ENCODE measurements around the gene ULK4. TPM values are rescaled to one million over a fixed set of nuclear protein-coding genes. Genes with fewer than 3 reads are reported as not detected.
A peak's percentile ranks its signal among the peaks of the same experiment; 100 is the strongest.
"Not testable (repeated sequence)": the region's sequence is repeated elsewhere in the genome, so short reads cannot be mapped to it uniquely, and the experiment has no call there.

ULK4 gene
- total RNA-seq, 2 donors from 2014 or later, result 11.1 to 17.9 TPM

DNA sequence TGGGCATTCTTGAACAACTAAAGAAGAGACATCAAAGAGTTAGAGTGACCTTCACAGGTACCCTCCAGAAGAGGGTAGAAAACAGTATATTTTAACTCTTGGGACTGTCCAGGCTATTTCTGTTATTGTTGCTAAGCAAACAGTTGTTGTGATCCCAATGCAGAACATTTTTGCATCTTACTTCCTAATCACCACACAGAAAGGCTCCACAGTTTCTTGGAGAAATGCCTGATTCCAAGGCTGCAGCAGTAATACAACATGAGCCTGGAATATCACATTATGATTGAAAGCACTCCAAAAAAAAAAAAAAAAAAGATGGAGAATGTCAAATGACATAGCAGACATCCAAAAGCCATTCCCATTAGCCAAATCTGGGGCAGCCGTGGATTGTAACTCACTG lies 567.0 kb downstream of the ULK4 start:
- H3K4me3 ChIP-seq (ENCODE audit: low read length), result no peak overlapping the region
- 100% methylated on average over 1 of the region's 1 CpG; no CpG with 5 or more reads in 1 of the 2 experiments for WGBS, 2 experiments (ENCODE audit: insufficient coverage in 1 of 2, insufficient read length in 1 of 2)
- H3K9me3 ChIP-seq (ENCODE audit: control insufficient read depth, low read length), result no peaks in the 10 kb centered on the region
- no peak overlapping the region for H3K27ac ChIP-seq (ENCODE audit: low read depth, low read length)
- H3K4me3 Mint-ChIP-seq, result no peak overlapping the region
- peaks cover 10% of the 10 kb centered on the region for H3K4me1 Mint-ChIP-seq
- H3K36me3 ChIP-seq (ENCODE audit: control insufficient read depth, insufficient read depth, low read length), result no peaks in the 10 kb centered on the region
- H3K9me3 Mint-ChIP-seq, result no peaks in the 10 kb centered on the region
- H3K27me3 Mint-ChIP-seq (ENCODE audit: insufficient read depth), result no peaks in the 10 kb centered on the region
- H3K4me1 ChIP-seq (ENCODE audit: control insufficient read depth, insufficient read depth, low read length), result peaks cover 4% of the 10 kb centered on the region
- H3K9ac ChIP-seq (ENCODE audit: extremely low read depth, low read length, poor library complexity, severe bottlenecking), result no peak overlapping the region
- H3K36me3 Mint-ChIP-seq (ENCODE audit: low read depth), result no peaks in the 10 kb centered on the region
- TF ChIP-seq, protein P1, sequence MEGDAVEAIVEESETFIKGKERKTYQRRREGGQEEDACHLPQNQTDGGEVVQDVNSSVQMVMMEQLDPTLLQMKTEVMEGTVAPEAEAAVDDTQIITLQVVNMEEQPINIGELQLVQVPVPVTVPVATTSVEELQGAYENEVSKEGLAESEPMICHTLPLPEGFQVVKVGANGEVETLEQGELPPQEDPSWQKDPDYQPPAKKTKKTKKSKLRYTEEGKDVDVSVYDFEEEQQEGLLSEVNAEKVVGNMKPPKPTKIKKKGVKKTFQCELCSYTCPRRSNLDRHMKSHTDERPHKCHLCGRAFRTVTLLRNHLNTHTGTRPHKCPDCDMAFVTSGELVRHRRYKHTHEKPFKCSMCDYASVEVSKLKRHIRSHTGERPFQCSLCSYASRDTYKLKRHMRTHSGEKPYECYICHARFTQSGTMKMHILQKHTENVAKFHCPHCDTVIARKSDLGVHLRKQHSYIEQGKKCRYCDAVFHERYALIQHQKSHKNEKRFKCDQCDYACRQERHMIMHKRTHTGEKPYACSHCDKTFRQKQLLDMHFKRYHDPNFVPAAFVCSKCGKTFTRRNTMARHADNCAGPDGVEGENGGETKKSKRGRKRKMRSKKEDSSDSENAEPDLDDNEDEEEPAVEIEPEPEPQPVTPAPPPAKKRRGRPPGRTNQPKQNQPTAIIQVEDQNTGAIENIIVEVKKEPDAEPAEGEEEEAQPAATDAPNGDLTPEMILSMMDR (conservative IDR thresholded peaks at IDR 0.05), result no peak
- H3K27ac Mint-ChIP-seq, result no peak overlapping the region
- H3K27me3 ChIP-seq (ENCODE audit: control insufficient read depth, insufficient read depth, low read length, poor library complexity, severe bottlenecking), result no peaks in the 10 kb centered on the region
- DNase-seq, result no peak

DNA sequence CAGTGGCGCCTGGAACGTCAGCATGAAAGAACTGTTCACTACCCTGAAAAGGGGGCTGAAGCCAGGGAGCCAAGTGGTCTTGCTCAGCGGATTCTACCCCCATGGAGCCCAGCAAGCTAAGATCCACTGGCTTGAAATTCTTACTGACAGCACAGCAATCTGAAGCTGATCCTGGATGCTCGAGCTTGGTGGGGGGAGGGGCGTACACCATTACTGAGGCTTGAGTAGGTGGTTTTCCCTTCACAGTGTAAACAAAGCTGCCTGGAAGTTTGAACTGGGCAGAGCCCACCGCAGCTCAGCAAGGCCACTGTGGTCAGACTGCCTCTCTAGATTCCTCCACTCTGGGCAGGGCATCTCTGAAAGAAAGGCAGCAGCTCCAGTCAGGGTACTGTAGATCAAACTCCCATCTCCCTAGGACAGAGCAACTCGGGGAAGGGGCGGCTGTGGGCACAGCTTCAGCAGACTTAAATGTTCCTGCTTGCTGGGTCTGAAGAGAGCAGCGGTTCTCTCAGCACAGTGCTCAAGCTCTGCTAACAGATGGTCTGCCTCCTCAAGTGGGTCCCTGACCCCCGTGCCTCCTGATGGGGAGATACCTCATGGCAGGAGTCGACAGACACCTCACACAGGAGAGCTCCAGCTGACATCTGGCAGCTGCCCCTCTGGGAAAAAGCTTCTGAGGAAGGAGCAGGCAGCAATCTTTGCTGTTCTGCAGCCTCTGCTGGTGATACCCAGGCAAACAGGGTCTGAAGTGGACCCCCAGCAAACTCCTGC lies 591.0 kb downstream of the ULK4 start:
- H3K27me3 ChIP-seq (ENCODE audit: control insufficient read depth, insufficient read depth, low read length, poor library complexity, severe bottlenecking); H3K36me3 ChIP-seq (ENCODE audit: control insufficient read depth, insufficient read depth, low read length); H3K9me3 ChIP-seq (ENCODE audit: control insufficient read depth, low read length); H3K9ac ChIP-seq (ENCODE audit: extremely low read depth, low read length, poor library complexity, severe bottlenecking); H3K27ac ChIP-seq (ENCODE audit: low read depth, low read length); H3K36me3 Mint-ChIP-seq (ENCODE audit: low read depth); H3K4me3 ChIP-seq (ENCODE audit: low read length); H3K27me3 Mint-ChIP-seq (ENCODE audit: insufficient read depth); H3K4me3 Mint-ChIP-seq: not testable (repeated sequence)
- Mint-ChIP-seq H3K27ac (peak overlapping the region; percentile 54), H3K9me3 (peaks cover 11% of the 10 kb centered on the region), H3K4me1 (peaks cover 27% of the 10 kb centered on the region)
- 64 to 75% methylated on average over 5 to 11 of the region's 11 CpGs for WGBS, 2 experiments (ENCODE audit: insufficient coverage in 1 of 2, insufficient read length in 1 of 2)
- DNase-seq, result peak; percentile 67
- H3K4me1 ChIP-seq (ENCODE audit: control insufficient read depth, insufficient read depth, low read length), result peaks cover 14% of the 10 kb centered on the region

DNA sequence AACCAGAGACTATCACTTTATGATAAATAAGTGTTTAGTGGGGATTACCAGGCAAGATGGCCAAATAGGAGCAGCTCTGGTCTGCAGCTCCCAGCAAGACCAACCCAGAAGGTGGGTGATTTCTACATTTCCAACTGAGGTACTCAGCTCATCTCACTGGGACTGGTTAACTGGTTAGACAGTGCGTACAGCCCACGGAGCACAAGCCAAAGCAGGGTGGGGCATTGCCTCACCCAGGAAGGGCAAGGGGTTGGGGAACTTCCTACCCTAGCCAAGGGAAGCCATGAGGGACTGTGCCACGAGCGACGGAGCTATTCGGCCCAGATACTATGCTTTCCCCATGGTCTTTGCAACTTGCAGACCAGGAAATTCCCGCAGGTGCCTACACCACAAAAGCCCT lies 591.6 kb downstream of the ULK4 start:
- Histone ChIP-seq H3K9ac (ENCODE audit: extremely low read depth, low read length, poor library complexity, severe bottlenecking) (no peak overlapping the region), H3K4me1 (ENCODE audit: control insufficient read depth, insufficient read depth, low read length) (peaks cover 18% of the 10 kb centered on the region), H3K4me3 (ENCODE audit: low read length) (no peak overlapping the region), H3K9me3 (ENCODE audit: control insufficient read depth, low read length) (no peaks in the 10 kb centered on the region), H3K27me3 (ENCODE audit: control insufficient read depth, insufficient read depth, low read length, poor library complexity, severe bottlenecking) (no peaks in the 10 kb centered on the region), H3K36me3 (ENCODE audit: control insufficient read depth, insufficient read depth, low read length) (no peaks in the 10 kb centered on the region), H3K27ac (ENCODE audit: low read depth, low read length) (no peak overlapping the region)
- no peak overlapping the region for H3K4me3 Mint-ChIP-seq
- no peaks in the 10 kb centered on the region for H3K27me3 Mint-ChIP-seq (ENCODE audit: insufficient read depth)
- no peak for DNase-seq
- peaks cover 7% of the 10 kb centered on the region for H3K9me3 Mint-ChIP-seq
- WGBS, 2 experiments (ENCODE audit: insufficient coverage in 1 of 2, insufficient read length in 1 of 2), result 95 to 96% methylated on average over 5 to 7 of the region's 7 CpGs
- H3K36me3 Mint-ChIP-seq (ENCODE audit: low read depth), result peaks cover 2% of the 10 kb centered on the region
- H3K27ac Mint-ChIP-seq, result no peak overlapping the region
- H3K4me1 Mint-ChIP-seq, result peaks cover 33% of the 10 kb centered on the region
- TF ChIP-seq, protein P1 (conservative IDR thresholded peaks at IDR 0.05), result no peak

Data from endodermal cell (in vitro differentiated cells).